AG10803 (cell line): ENCODE measurements around the gene OTOS.

Experiments
- DNase-seq: peaks from one replicate; pipeline ENCODE4 v3.0.0; 2010; ENCODE audit warnings: low read depth
- H3K4me3 ChIP-seq: 2 replicates; pipeline ENCODE4 v1.5.1; 2011; ENCODE audit warnings: mild to moderate bottlenecking, low read length, control low read depth
- CTCF ChIP-seq: conservative IDR thresholded peaks from 2 replicates; pipeline ENCODE4 v1.5.1; 2011; ENCODE audit warnings: mild to moderate bottlenecking, low read length, control low read depth, inconsistent platforms

The OTOS gene

GRCh38 chr2:240183006-240183874, 42.8 kb upstream of the OTOS start:
- no peak for TF ChIP-seq CTCF
- H3K4me3 ChIP-seq, result no peak overlapping the region
- DNase-seq, result no peak

GRCh38 chr2:240182476-240182875, 42.0 kb upstream of the OTOS start:
- TF ChIP-seq CTCF, result no peak
- DNase-seq, result no peak
- no peak overlapping the region for H3K4me3 ChIP-seq

GRCh38 chr2:240182001-240182400, 41.5 kb upstream of the OTOS start:
- H3K4me3 ChIP-seq, result no peak overlapping the region
- no peak for TF ChIP-seq CTCF
- no peak for DNase-seq

- no peak for TF ChIP-seq CTCF
- H3K4me3 ChIP-seq, result no peak overlapping the region
- DNase-seq, result no peak
Measured at GRCh38 chr2:240179941-240180666, 39.6 kb upstream of the OTOS start.

GRCh38 chr2:240179186-240179815, 38.8 kb upstream of the OTOS start:
- TF ChIP-seq CTCF, result no peak
- DNase-seq, result no peak
- no peak overlapping the region for H3K4me3 ChIP-seq

- no peak for DNase-seq
- H3K4me3 ChIP-seq, result no peak overlapping the region
- TF ChIP-seq CTCF, result no peak
Measured at GRCh38 chr2:240178564-240178963, 38.1 kb upstream of the OTOS start.
